Astrocyte (in vitro differentiated cells and primary cell): Measurements from ENCODE around the gene GM2A.

Experiments used
- EZH2 ChIP-seq: IDR thresholded peaks from 2 replicates; pipeline ENCODE4 v1.6.1; 2012; ENCODE audit warnings: mild to moderate bottlenecking, low read length, inconsistent platforms; ENCODE audit not compliant: insufficient read depth
- TF ChIP-seq, protein P1 (sequence below): IDR thresholded peaks from 2 replicates; pipeline ENCODE4 v1.5.1; 2011; ENCODE audit warnings: low read depth, mild to moderate bottlenecking, inconsistent platforms, low read length, moderate library complexity; ENCODE audit not compliant: insufficient read depth

DNA sequence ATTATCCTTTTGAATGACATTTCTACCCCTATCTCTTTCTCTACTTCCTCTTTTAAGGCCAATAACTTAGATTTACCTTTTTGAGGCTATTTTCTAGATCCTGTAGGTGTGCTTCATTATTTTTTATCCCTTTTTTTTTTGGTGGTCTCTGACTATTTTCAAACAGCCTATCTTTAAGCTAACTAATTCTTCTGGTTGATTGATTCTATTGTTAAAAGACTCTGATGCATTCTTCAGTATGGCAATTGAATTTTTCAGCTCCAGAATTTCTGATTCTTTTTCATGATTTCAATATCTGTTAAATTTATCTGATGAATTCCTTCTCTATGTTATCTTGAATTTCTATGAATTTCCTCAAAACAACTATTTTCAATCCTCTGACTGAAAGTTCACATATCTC is 57.9 kb downstream of the GM2A start:
- TF ChIP-seq, protein P1, sequence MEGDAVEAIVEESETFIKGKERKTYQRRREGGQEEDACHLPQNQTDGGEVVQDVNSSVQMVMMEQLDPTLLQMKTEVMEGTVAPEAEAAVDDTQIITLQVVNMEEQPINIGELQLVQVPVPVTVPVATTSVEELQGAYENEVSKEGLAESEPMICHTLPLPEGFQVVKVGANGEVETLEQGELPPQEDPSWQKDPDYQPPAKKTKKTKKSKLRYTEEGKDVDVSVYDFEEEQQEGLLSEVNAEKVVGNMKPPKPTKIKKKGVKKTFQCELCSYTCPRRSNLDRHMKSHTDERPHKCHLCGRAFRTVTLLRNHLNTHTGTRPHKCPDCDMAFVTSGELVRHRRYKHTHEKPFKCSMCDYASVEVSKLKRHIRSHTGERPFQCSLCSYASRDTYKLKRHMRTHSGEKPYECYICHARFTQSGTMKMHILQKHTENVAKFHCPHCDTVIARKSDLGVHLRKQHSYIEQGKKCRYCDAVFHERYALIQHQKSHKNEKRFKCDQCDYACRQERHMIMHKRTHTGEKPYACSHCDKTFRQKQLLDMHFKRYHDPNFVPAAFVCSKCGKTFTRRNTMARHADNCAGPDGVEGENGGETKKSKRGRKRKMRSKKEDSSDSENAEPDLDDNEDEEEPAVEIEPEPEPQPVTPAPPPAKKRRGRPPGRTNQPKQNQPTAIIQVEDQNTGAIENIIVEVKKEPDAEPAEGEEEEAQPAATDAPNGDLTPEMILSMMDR, result no peak
- no peak for TF ChIP-seq EZH2
